ENCODE results near the gene DUSP15.
"Not testable (repeated sequence)": the region's sequence is repeated elsewhere in the genome, so short reads cannot be mapped to it uniquely, and the experiment has no call there.

Gene DUSP15

GRCh38 chr20:31823360-31824124 is 46.8 kb downstream of the DUSP15 start:
- Histone ChIP-seq H3K4me3 (ENCODE audit: low read length) (no peak overlapping the region), H3K4me2 (ENCODE audit: low read length) (no peak overlapping the region), H3K36me3 (ENCODE audit: insufficient read depth, low read length) (no peaks in the 10 kb centered on the region), H3K9ac (ENCODE audit: low read depth, low read length) (no peak overlapping the region), H3K27me3 (ENCODE audit: control insufficient read depth, insufficient read depth, low read length) (peaks cover 7% of the 10 kb centered on the region), H3K4me1 (ENCODE audit: control insufficient read depth, insufficient read depth, low read length) (peaks cover 6% of the 10 kb centered on the region), H3K9me3 (replicated peaks; ENCODE audit: low read length) (no peaks in the 10 kb centered on the region)

- Histone ChIP-seq H3K36me3 (ENCODE audit: insufficient read depth, low read length) (no peaks in the 10 kb centered on the region), H3K9me3 (replicated peaks; ENCODE audit: low read length) (no peaks in the 10 kb centered on the region), H3K9ac (ENCODE audit: low read depth, low read length) (no peak overlapping the region), H3K4me1 (ENCODE audit: control insufficient read depth, insufficient read depth, low read length) (peaks cover 6% of the 10 kb centered on the region), H3K4me3 (ENCODE audit: low read length) (no peak overlapping the region), H3K27me3 (ENCODE audit: control insufficient read depth, insufficient read depth, low read length) (peaks cover 3% of the 10 kb centered on the region), H3K4me2 (ENCODE audit: low read length) (peak overlapping the region; percentile 71)
Measured at GRCh38 chr20:31822421-31823330, 47.7 kb downstream of the DUSP15 start.

GRCh38 chr20:31821427-31821826 is 48.9 kb downstream of the DUSP15 start:
- Histone ChIP-seq H3K36me3 (ENCODE audit: insufficient read depth, low read length) (no peaks in the 10 kb centered on the region), H3K9me3 (replicated peaks; ENCODE audit: low read length) (no peaks in the 10 kb centered on the region), H3K27me3 (ENCODE audit: control insufficient read depth, insufficient read depth, low read length) (peaks cover 3% of the 10 kb centered on the region), H3K9ac (ENCODE audit: low read depth, low read length) (no peak overlapping the region), H3K4me2 (ENCODE audit: low read length) (no peak overlapping the region), H3K4me1 (ENCODE audit: control insufficient read depth, insufficient read depth, low read length) (peaks cover 6% of the 10 kb centered on the region), H3K4me3 (ENCODE audit: low read length) (no peak overlapping the region)

GRCh38 chr20:31820228-31820627 is 50.1 kb downstream of the DUSP15 start:
- H3K9me3 ChIP-seq (replicated peaks; ENCODE audit: low read length): no peaks in the 10 kb centered on the region
- H3K36me3 ChIP-seq (ENCODE audit: insufficient read depth, low read length): no peaks in the 10 kb centered on the region
- no peak overlapping the region for H3K4me3 ChIP-seq (ENCODE audit: low read length)
- peaks cover 14% of the 10 kb centered on the region for H3K4me1 ChIP-seq (ENCODE audit: control insufficient read depth, insufficient read depth, low read length)
- H3K9ac ChIP-seq (ENCODE audit: low read depth, low read length): no peak overlapping the region
- no peak overlapping the region for H3K4me2 ChIP-seq (ENCODE audit: low read length)
- no peaks in the 10 kb centered on the region for H3K27me3 ChIP-seq (ENCODE audit: control insufficient read depth, insufficient read depth, low read length)

- Histone ChIP-seq H3K9ac (ENCODE audit: low read depth, low read length) (no peak within 1 kb of the TSS), H3K4me3 (ENCODE audit: low read length) (no peak within 1 kb of the TSS), H3K36me3 (ENCODE audit: insufficient read depth, low read length) (no peaks in the 10 kb centered on the region), H3K4me2 (ENCODE audit: low read length) (no peak within 1 kb of the TSS), H3K27me3 (ENCODE audit: control insufficient read depth, insufficient read depth, low read length) (no peaks in the 10 kb centered on the region), H3K4me1 (ENCODE audit: control insufficient read depth, insufficient read depth, low read length) (peaks cover 19% of the 10 kb centered on the region), H3K9me3 (replicated peaks; ENCODE audit: low read length) (no peaks in the 10 kb centered on the region)
Measured at GRCh38 chr20:31819083-31819784, 51.1 kb downstream of the DUSP15 start, which contains the start of gene MYLK2. TSS of gene MYLK2 (plus strand) at chr20:31819356. CDS start at chr20:31819581, 225 bp downstream.

- peaks cover 19% of the 10 kb centered on the region for H3K4me1 ChIP-seq (ENCODE audit: control insufficient read depth, insufficient read depth, low read length)
- H3K27me3 ChIP-seq (ENCODE audit: control insufficient read depth, insufficient read depth, low read length): no peaks in the 10 kb centered on the region
- no peak overlapping the region for H3K4me3 ChIP-seq (ENCODE audit: low read length)
- H3K9ac ChIP-seq (ENCODE audit: low read depth, low read length): no peak overlapping the region
- H3K36me3 ChIP-seq (ENCODE audit: insufficient read depth, low read length): no peaks in the 10 kb centered on the region
- H3K4me2 ChIP-seq (ENCODE audit: low read length): no peak overlapping the region
- no peaks in the 10 kb centered on the region for H3K9me3 ChIP-seq (replicated peaks; ENCODE audit: low read length)
Measured at GRCh38 chr20:31818376-31818908, 51.9 kb downstream of the DUSP15 start.

GRCh38 chr20:31817461-31817860 is 52.9 kb downstream of the DUSP15 start:
- Histone ChIP-seq H3K4me2 (ENCODE audit: low read length) (no peak overlapping the region), H3K27me3 (ENCODE audit: control insufficient read depth, insufficient read depth, low read length) (no peaks in the 10 kb centered on the region), H3K9me3 (replicated peaks; ENCODE audit: low read length) (no peaks in the 10 kb centered on the region), H3K36me3 (ENCODE audit: insufficient read depth, low read length) (no peaks in the 10 kb centered on the region), H3K4me3 (ENCODE audit: low read length) (no peak overlapping the region), H3K9ac (ENCODE audit: low read depth, low read length) (no peak overlapping the region), H3K4me1 (ENCODE audit: control insufficient read depth, insufficient read depth, low read length) (peaks cover 23% of the 10 kb centered on the region)

- H3K27me3 ChIP-seq (ENCODE audit: control insufficient read depth, insufficient read depth, low read length): no peaks in the 10 kb centered on the region
- H3K9ac ChIP-seq (ENCODE audit: low read depth, low read length): no peak overlapping the region
- H3K4me1 ChIP-seq (ENCODE audit: control insufficient read depth, insufficient read depth, low read length): peaks cover 33% of the 10 kb centered on the region
- H3K4me2 ChIP-seq (ENCODE audit: low read length): no peak overlapping the region
- no peaks in the 10 kb centered on the region for H3K36me3 ChIP-seq (ENCODE audit: insufficient read depth, low read length)
- H3K9me3 ChIP-seq (replicated peaks; ENCODE audit: low read length): no peaks in the 10 kb centered on the region
- H3K4me3 ChIP-seq (ENCODE audit: low read length): no peak overlapping the region
Measured at GRCh38 chr20:31816221-31816620, 54.1 kb downstream of the DUSP15 start.

- H3K4me2 ChIP-seq (ENCODE audit: low read length): no peak overlapping the region
Measured at GRCh38 chr20:31815408-31816188, 54.7 kb downstream of the DUSP15 start.

GRCh38 chr20:31814142-31814541 is 56.2 kb downstream of the DUSP15 start:
- H3K4me2 ChIP-seq (ENCODE audit: low read length); H3K9me3 ChIP-seq (replicated peaks; ENCODE audit: low read length); H3K27me3 ChIP-seq (ENCODE audit: control insufficient read depth, insufficient read depth, low read length); H3K9ac ChIP-seq (ENCODE audit: low read depth, low read length); H3K36me3 ChIP-seq (ENCODE audit: insufficient read depth, low read length); H3K4me3 ChIP-seq (ENCODE audit: low read length): not testable (repeated sequence)
- peaks cover 53% of the 10 kb centered on the region for H3K4me1 ChIP-seq (ENCODE audit: control insufficient read depth, insufficient read depth, low read length)

More at GRCh38 chr20:31815408-31816188, 54.7 kb downstream of the DUSP15 start:
- peaks cover 39% of the 10 kb centered on the region for H3K4me1 ChIP-seq (ENCODE audit: control insufficient read depth, insufficient read depth, low read length)
- no peaks in the 10 kb centered on the region for H3K27me3 ChIP-seq (ENCODE audit: control insufficient read depth, insufficient read depth, low read length)
- no peaks in the 10 kb centered on the region for H3K9me3 ChIP-seq (replicated peaks; ENCODE audit: low read length)
- H3K36me3 ChIP-seq (ENCODE audit: insufficient read depth, low read length): no peaks in the 10 kb centered on the region
- no peak overlapping the region for H3K4me3 ChIP-seq (ENCODE audit: low read length)
- no peak overlapping the region for H3K9ac ChIP-seq (ENCODE audit: low read depth, low read length)

Measured in skeletal muscle satellite cell (primary cell).